Aorta (tissue), 5 donors: ENCODE data around the gene DUS1L. TPM values are rescaled to one million over a fixed set of nuclear protein-coding genes. Genes with fewer than 3 reads are reported as not detected.

ENCODE experiments used
- ATAC-seq: fragments of 200-7000 bp; cut with Tn5 transposase; one replicate; pipeline ENCODE4 v1.9.1; 2022; ENCODE audit warnings: moderate library complexity; ENCODE audit not compliant: low FRiP score
- DNase-seq, 2 donors: peaks; one replicate each; pipeline ENCODE4 v3.0.0-alpha.2; 2020
- H3K27ac ChIP-seq, 2 donors: one replicate each; pipeline ENCODE4 v1.5.1; 2013; ENCODE audit warnings: low read length in 2 of 2, mild to moderate bottlenecking in 2 of 2, moderate library complexity in 2 of 2, control low read depth in 1 of 2, inconsistent platforms in 1 of 2, low read depth in 1 of 2
- H3K27me3 ChIP-seq, 2 donors: one replicate each; pipeline ENCODE4 v1.6.1; 2013; ENCODE audit warnings: control low read depth in 1 of 2, low read length in 1 of 2, mild to moderate bottlenecking in 1 of 2, moderate library complexity in 1 of 2; ENCODE audit not compliant: insufficient read depth in 2 of 2, control insufficient read depth in 1 of 2
- H3K36me3 ChIP-seq, 2 donors: one replicate each; pipeline ENCODE4 v1.6.1; 2013; ENCODE audit warnings: control low read depth in 1 of 2, low read length in 1 of 2, mild to moderate bottlenecking in 1 of 2; ENCODE audit not compliant: insufficient read depth in 2 of 2, control insufficient read depth in 1 of 2
- H3K4me1 ChIP-seq, 2 donors: one replicate each; pipeline ENCODE4 v1.6.1; 2013; ENCODE audit warnings: low read length in 2 of 2, control low read depth in 1 of 2, mild to moderate bottlenecking in 1 of 2, moderate library complexity in 1 of 2; ENCODE audit not compliant: insufficient read depth in 2 of 2, control insufficient read depth in 1 of 2
- H3K4me3 ChIP-seq, 2 donors: one replicate each; pipeline ENCODE4 v1.5.1; 2013; ENCODE audit warnings: low read length in 2 of 2, control low read depth in 1 of 2, mild to moderate bottlenecking in 1 of 2
- H3K9me3 ChIP-seq: one replicate; pipeline ENCODE4 v1.6.1; 2013; ENCODE audit warnings: mild to moderate bottlenecking, low read length; ENCODE audit not compliant: control insufficient read depth
- WGBS, 2 donors: extraction: QIAGEN DNeasy Blood & Tissue Kit; methylation state at CpG; one replicate each; pipeline ENCODE4 v1.1.7; 2013; 5-methylcytosine and 5-hydroxymethylcytosine counted together
- intact Hi-C, 2 donors: fragments of 100-400 bp; cut with DNase I; formaldehyde crosslinking; loops; one replicate each; pipeline versions ENCODE4 v1.14.2 to v1.15.0; 2022
- polyA plus RNA-seq, 2 donors: library from polyadenylated mRNA; stranded (reverse); fragments of 200-250 nt; gene quantifications; one replicate each; pipeline ENCODE4 v1.2.3, GENCODE V29; 2013
- total RNA-seq, 2 donors: library from RNA; stranded (reverse); fragmentation: NEBNext Ultra II Directional; extraction: Animal tissue kit (Norgen Biotek cat#: 25700); gene quantifications; one replicate each; pipeline ENCODE4 v1.2.1, GENCODE V29; 2021
- donor health status: healthy with polysubstance abuse.
- donor health status: Bipolar disorder and iron deficiency.
- donor health status: DM: no; HTN: no; CAD: no.
- donor health status: DM: no; HTN: no; CAD: no.
- donor health status: DM: yes; HTN: yes; CAD: no.

Gene DUS1L
- total and polyA plus RNA-seq, 4 donors, result 43.7 to 143 (median 54.1) TPM

- H3K27ac ChIP-seq, result no peak overlapping the region
- H3K9me3 ChIP-seq, result no peaks in the 10 kb centered on the region
- peaks cover 0 to 7% of the 10 kb centered on the region in 2 donors for H3K36me3 ChIP-seq
- 86 to 87% methylated on average over 28 of the region's 28 CpGs for WGBS, 2 donors
- H3K27me3 ChIP-seq, result no peaks in the 10 kb centered on the region
- ATAC-seq (no peak), DNase-seq (no peak)
- H3K4me1 ChIP-seq, result no peaks in the 10 kb centered on the region
- intact Hi-C loops, result no loop called here
- no peak overlapping the region for H3K4me3 ChIP-seq
These were observed 9.5 kb downstream of the DUS1L start for GRCh38 chr17:82055965-82056728.

GRCh38 chr17:82055023-82055964 lies 10.3 kb downstream of the DUS1L start:
- Histone ChIP-seq H3K27me3 (no peaks in the 10 kb centered on the region), H3K4me1 (no peaks in the 10 kb centered on the region), H3K9me3 (no peaks in the 10 kb centered on the region), H3K27ac (no peak overlapping the region), H3K36me3 (peaks cover 0 to 4% of the 10 kb centered on the region in 2 donors), H3K4me3 (no peak overlapping the region)
- DNase-seq (no peak), ATAC-seq (no peak)
- WGBS, 2 donors, result 79 to 81% methylated on average over 26 of the region's 26 CpGs
- intact Hi-C loops, result no loop called here

GRCh38 chr17:82054351-82055022 lies 11.1 kb downstream of the DUS1L start:
- H3K4me1 ChIP-seq, result no peaks in the 10 kb centered on the region
- H3K27me3 ChIP-seq, result no peaks in the 10 kb centered on the region
- DNase-seq (peak in 1 of 2 donors; percentile 44), ATAC-seq (no peak)
- peaks cover 0 to 2% of the 10 kb centered on the region in 2 donors for H3K36me3 ChIP-seq
- H3K27ac ChIP-seq, result no peak overlapping the region
- 89 to 91% methylated on average over 35 to 38 of the region's 38 CpGs for WGBS, 2 donors
- no peaks in the 10 kb centered on the region for H3K9me3 ChIP-seq
- intact Hi-C loops, result no loop called here
- no peak overlapping the region for H3K4me3 ChIP-seq

GRCh38 chr17:82053556-82054263 lies 11.9 kb downstream of the DUS1L start:
- intact Hi-C loops, result no loop called here
- Histone ChIP-seq H3K27ac (no peak overlapping the region), H3K36me3 (peaks cover 0 to 2% of the 10 kb centered on the region in 2 donors), H3K4me3 (no peak overlapping the region), H3K9me3 (no peaks in the 10 kb centered on the region), H3K27me3 (no peaks in the 10 kb centered on the region), H3K4me1 (no peaks in the 10 kb centered on the region)
- DNase-seq (peak in 1 of 2 donors; percentile 44), ATAC-seq (no peak)
- WGBS, 2 donors, result 92 to 93% methylated on average over 28 of the region's 28 CpGs

- Histone ChIP-seq H3K36me3 (peaks cover 0 to 2% of the 10 kb centered on the region in 2 donors), H3K9me3 (no peaks in the 10 kb centered on the region), H3K27me3 (no peaks in the 10 kb centered on the region), H3K4me1 (no peaks in the 10 kb centered on the region), H3K4me3 (no peak overlapping the region), H3K27ac (no peak overlapping the region)
- intact Hi-C loops, result no loop called here
- no peak for ATAC-seq
- no peak for DNase-seq
- 87 to 89% methylated on average over 18 to 19 of the region's 19 CpGs for WGBS, 2 donors
These were observed 12.5 kb downstream of the DUS1L start for GRCh38 chr17:82053130-82053529.

GRCh38 chr17:82052638-82053059 lies 13.0 kb downstream of the DUS1L start:
- Histone ChIP-seq H3K4me1 (no peaks in the 10 kb centered on the region), H3K36me3 (peaks cover 0 to 2% of the 10 kb centered on the region in 2 donors), H3K4me3 (peak overlapping the region in 1 of 2 donors; percentile 92), H3K27me3 (no peaks in the 10 kb centered on the region), H3K9me3 (no peaks in the 10 kb centered on the region), H3K27ac (no peak overlapping the region)
- WGBS, 2 donors, result 24 to 25% methylated on average over 18 to 19 of the region's 19 CpGs
- intact Hi-C loops, result no loop called here
- no peak for ATAC-seq
- DNase-seq, result no peak

GRCh38 chr17:82051776-82052637 lies 13.6 kb downstream of the DUS1L start, which contains the start of the genes GPS1 and RFNG:
Gene GPS1 (plus strand): TSS chr17:82051898. CDS start chr17:82051932, 34 bp downstream.
Gene RFNG (minus strand): TSS chr17:82051811. CDS start chr17:82051766, 45 bp downstream.
- Histone ChIP-seq H3K27ac (no peak within 1 kb of the TSS), H3K27me3 (no peaks in the 10 kb centered on the region), H3K4me1 (no peaks in the 10 kb centered on the region), H3K4me3 (peak within 1 kb of the TSS; percentile 88 to 92), H3K9me3 (no peaks in the 10 kb centered on the region), H3K36me3 (peaks cover 0 to 2% of the 10 kb centered on the region in 2 donors)
- ATAC-seq, result no peak
- DNase-seq, result peak; percentile 84 to 94
- 0 to 1% methylated on average over 64 to 94 of the region's 94 CpGs for WGBS, 2 donors
- intact Hi-C loops, result no loop called here
